Activated T-cell treated with anti-CD3 and anti-CD28 coated beads for 48 hours (primary cell): Measurements from ENCODE around the gene FOXJ1.
A peak's percentile ranks its signal among the peaks of the same experiment; 100 is the strongest.
"Not testable (repeated sequence)": the region's sequence is repeated elsewhere in the genome, so short reads cannot be mapped to it uniquely, and the experiment has no call there.

ENCODE experiments used
- DNase-seq: peaks from one replicate; pipeline ENCODE4 v3.0.0-alpha.2; 2020; ENCODE audit warnings: low read depth

The FOXJ1 gene

DNA sequence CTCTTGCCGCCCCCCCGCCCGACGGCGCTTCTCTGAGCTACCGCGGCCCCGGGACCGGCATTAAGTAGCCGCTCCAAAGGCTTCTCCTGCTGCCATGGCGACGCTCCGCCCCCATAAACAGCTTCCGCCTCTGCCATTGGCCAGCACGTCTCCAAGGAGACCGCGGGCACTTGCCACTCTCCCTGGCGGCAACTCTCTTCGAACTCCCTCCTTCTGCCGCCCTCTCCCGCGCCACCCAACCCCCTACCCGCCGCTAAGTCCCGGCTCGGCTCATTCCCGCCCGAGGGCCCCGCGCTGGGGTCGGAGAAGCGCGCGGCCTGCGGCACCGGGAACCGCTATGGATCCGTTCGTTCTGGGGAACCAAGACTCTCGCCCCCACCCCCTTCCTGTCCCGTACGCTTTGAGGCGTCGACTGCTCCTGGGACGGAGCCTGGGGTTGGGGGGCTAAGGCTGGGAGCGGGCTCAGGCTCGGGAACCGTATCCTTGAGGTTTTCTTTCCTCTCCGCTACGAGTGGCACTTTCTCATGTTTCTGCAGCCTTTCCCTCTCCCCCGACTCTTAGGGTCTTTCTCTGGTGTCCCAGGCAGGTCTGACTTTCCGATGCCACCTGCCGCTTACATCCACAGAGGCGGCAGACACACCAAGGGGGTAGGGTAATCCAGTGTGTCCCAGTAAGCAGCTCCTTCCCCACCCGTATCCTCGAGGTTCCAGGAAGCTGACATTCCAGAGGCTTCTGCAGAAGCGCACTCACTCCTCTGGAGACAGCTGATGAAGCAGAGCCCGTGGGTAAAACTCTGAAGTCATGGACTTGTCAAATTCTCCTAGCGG is at the start of gene FOXJ1:
Gene FOXJ1 (minus strand): TSS at position 34 of the 827 bp plus-strand sequence. CDS start 850 bp downstream, outside the sequence.
- DNase-seq, result peak; percentile 89

GRCh38 chr17:76189741-76190140 is 48.7 kb upstream of the FOXJ1 start:
- DNase-seq, result no peak

- DNase-seq, result no peak
Measured at GRCh38 chr17:76189247-76189646, 48.2 kb upstream of the FOXJ1 start.

DNA sequence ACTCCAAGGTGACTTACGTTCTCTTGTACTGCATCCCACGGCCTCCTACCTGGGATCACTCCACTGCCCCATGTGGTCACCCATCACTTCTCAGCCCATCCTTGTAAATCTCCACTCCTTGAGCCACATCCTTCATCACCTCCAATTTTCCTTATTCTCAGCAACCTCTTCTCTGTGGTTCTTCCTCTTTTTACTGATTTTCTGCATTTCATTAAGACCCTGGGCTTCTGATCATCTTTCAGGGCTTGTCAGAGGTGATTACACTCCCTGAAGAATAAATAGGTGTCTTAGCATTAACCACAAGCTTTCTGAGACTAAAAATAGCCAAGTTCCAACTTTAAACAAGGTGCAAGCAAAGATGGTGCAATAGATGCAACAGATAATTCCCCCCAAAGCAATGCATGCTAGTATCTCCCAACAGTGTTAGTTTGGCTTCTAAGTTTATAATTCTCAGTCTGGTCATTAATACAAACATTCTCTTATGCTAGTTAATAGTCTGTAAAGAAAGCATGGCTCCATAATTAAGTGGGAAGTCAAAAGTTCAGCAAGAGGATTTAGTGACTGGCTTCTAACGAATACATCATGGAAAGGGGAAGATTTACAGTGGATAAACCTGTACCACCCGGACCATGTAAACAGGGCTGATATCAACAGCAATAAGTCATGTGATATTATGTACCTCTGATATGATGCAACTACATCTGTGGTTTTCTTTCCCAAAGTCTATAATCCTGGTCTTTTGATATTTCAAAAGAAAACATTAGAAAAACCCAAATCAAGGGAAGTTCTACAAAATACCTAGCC is 47.4 kb upstream of the FOXJ1 start:
- DNase-seq, result no peak

- not testable (repeated sequence) for DNase-seq
Measured at GRCh38 chr17:76186774-76187173, 45.7 kb upstream of the FOXJ1 start.

DNA sequence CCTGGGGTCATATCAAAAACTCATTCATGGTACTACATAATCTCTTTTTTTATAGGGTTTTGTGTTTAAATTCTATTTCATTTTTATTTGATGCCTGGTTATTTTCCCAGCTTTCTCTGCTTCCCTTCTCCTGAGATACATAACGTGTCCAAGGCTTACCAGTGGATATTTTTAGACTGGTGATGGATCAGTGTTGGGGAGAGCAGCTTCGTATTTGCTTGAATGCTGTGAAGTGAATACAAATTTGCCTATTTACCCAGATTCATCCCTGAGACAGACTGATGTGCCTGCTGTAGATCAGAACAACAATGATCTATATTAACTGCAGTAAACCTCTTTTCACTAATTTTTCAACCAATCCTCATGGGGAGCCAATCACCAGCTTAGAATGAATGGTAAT is 43.2 kb upstream of the FOXJ1 start:
- no peak for DNase-seq

DNA sequence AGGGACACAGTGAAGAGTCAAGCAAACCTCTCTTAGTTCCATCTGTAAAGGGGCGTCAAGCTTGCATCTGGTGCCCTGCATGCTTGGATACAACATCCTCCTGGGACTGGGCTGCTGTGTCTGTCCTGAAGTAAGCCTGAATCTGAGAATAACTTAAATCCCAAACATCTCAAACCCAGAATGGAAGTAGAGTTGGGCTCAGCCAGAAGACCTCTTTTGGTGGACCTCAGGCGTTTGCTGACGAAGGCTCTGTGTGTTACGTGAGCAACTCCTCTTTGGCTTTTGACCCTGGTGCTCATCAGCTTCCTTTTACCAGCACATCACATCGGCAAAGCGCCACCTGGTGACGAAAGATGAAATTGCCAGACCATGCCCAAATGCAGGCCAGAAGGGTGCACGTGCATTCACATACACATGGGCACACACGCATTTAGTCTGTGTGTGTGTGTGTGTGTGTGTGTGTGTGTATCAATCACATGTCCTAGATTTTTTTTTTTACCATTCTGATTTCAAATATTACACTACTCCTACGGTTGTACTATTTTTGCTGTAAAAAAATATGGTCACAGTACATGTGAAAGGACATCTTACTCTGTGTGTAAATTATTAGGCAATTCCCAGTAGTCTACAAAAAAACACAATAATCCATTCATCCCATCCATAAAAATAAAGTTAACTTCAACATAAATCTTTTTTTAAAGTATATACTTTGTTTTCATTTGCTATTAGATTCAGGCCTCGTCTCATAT is 41.1 kb upstream of the FOXJ1 start:
- peak; percentile 93 for DNase-seq

- DNase-seq, result no peak
Measured at GRCh38 chr17:76179496-76180467, 38.7 kb upstream of the FOXJ1 start.

DNA sequence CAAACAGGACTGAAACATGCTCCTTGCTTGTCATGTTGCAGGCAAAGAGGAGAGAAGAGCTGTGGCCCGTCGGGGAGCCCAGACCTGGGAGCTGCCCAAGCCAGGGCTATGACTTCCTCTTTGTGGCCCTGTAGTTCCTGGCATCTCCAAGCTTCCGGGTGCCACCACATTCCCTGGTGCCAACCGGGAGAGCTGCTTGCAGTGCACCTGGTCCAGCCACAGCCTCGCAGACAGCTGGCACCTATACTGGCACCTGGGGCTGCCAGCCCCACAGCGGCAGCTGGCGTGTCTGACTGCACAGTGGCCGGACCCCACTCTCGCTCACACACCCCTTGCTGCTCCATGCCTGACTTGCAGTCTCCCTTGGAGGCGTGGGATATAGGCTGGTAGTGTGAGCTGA is 37.1 kb upstream of the FOXJ1 start:
- DNase-seq, result no peak

DNA sequence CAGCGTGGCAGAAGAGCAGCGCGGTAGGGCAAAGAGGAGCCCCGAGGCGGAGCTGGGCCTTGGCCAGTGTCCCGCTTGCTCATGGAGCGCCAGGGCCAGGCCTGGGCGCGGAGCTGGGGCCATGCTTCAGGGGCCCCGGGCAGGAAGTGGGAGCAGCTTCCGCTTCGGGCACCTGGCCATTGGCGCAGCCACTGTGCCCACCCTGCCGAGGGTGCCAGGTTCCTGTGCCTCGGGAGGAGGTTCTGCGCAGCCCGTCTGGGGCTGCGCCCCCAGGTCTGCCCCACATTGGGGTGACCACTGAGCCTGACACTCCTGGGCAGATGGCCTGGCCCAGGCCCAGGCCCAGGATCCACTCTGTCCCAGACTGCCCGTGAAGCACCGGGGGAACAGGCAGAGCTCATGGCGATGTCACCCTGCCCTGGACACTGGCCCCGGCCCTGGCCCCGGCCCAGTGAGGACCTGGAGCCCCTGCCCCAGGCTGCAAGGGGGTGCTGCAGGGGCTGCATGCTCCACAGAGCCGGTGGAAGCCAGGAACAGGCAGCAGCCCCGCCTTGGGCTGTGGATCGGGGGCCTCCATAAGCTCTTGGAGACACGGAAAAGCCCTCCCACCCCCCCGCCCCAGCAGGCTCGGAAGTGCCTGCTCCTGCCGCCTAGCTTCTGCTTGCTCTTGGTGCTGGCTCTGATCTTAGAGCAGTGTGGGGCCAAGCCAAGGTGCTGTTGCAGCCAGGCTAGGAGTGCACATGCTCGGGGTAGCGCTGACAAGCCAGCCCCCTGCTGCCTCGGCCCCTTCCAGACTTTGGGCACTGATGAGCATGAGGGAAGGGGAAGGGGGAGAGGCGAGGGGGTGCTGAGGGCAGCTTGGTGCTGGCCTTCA is 35.9 kb upstream of the FOXJ1 start:
- DNase-seq, result no peak

DNA sequence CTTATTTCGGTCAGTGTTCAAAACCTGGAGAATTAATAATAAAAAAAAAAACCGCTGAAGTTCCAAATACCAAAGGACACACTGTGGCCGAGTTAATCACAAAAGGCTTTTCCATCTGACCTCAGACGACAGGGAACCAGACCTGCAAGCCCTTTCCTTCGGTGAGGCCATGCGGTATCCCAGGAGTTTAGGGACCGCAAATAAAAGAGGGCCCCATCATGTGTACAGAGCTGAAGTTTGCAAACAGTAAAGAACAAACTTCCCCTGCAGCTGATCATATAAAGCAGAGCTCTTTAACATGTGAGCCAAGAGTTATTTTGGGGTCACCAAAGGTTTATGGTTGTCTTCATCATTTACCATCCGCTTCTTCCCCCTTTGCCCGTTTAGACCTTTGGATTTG is 33.0 kb upstream of the FOXJ1 start:
- DNase-seq, result no peak

DNA sequence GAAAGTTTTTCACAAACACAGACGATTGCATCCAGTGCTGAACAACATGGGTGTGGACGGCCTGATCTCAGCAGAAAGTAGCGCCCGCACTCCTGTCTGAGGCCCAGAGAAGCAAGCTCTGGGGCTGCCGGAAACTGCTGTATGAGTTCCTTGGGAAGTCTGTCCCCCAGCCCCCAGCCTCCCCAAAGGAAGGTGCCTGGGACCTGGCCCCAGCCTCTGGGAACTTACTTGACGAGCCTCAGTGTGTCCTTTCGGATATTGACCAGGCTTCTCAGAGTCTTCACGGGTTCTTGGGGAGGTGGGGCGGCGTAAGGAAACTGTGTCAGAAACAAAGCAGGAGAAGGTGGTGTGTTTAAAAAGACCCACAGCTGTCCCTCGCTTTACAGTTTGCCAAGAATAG is 32.4 kb upstream of the FOXJ1 start:
- DNase-seq, result no peak

GRCh38 chr17:76171706-76172105 is 30.7 kb upstream of the FOXJ1 start:
- no peak for DNase-seq

DNA sequence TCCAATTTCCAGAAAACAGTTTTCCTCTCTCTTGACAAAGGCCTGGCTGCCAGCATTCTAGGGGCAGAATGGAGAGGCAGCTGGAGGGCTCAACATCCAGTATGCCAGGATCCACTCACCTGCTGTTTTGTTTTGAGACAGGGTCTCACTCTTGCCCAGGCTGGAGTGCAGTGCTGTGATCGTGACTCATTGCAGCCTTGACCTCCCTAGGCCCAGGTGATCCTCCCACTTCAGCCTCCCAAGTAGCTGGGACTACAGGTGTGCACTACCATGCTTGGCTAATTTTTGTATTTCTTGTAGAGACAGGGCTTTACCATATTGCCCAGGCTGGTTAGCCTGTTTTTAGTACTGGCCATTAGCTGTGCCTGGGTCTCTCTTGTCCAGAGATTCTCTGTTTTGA is 29.1 kb upstream of the FOXJ1 start:
- no peak for DNase-seq

DNA sequence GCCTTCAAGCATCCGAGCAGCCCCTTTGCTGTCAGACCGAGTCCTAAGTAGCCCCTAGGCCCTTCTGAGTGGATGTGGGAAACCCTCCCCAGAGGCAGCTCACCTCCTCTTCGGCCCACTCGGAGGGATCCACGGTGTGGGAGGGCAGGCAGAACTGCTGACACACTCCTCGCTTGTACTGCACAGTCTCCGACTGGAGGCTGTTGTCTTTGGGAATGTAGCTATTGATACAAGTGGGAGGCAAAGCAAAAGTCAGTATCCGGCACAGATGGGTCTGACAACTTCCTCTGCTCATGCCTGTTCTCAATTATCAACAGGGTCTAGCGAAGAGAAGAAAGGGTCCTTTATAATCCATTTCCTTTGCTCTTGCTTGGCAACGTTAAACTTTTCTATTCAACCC is 25.9 kb upstream of the FOXJ1 start:
- DNase-seq, result no peak

DNA sequence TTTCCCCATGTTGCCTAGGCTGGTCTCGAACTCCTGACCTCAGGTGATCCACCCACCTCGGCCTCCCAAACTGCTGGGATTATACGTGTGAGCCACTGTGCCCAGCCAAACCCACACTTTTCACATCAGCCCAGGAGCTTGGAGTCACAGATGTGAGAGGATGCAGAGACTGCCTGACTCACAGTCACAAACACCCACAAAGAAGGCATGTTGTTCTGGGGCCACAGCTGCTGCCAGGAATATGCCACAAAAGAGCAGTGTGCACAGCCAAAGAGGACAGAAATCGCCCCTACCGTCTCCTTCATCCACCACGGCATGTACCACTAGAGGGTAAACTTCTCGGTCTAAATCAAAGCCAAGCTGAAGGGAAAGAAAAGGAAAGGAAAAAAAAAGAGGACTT is 25.1 kb upstream of the FOXJ1 start:
- DNase-seq, result no peak

DNA sequence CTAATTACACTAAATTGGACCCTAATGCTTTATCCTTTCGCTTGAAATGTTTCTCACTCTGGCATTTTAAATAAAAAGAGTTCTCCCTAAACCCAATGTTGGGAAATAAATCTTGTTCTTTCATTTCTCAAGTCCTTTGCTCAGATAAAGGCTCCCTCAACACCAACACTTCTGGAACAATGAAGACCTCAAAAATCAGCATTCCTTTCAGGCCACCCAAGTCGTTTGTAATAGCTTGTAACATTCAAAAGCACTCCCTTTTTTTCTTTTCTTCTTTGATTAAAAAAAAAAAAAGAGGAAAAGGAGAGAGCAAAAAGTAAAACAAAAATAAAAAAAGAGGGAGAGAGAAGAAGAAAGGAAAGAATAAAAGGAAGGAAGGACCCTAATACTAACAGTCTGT is 23.3 kb upstream of the FOXJ1 start:
- no peak for DNase-seq

DNA sequence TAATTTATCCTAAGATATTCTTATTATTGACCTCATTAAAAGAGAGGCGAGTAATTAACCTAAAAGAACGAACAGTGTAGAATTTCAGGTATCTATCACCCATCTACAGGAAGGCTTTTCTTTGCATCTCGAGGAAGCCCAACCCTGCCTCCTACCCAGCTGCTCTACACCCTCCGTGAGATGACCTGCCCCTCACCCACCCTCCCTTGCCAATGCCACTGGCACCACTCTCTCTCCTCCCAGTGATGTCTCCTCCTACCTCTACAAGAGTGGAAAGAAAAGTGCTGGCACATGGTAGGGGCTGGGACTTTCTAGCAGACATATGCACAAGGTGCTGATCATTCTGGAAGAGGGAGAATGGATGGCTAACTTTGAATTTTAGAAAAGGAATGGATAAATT is 22.9 kb upstream of the FOXJ1 start:
- DNase-seq, result no peak

DNA sequence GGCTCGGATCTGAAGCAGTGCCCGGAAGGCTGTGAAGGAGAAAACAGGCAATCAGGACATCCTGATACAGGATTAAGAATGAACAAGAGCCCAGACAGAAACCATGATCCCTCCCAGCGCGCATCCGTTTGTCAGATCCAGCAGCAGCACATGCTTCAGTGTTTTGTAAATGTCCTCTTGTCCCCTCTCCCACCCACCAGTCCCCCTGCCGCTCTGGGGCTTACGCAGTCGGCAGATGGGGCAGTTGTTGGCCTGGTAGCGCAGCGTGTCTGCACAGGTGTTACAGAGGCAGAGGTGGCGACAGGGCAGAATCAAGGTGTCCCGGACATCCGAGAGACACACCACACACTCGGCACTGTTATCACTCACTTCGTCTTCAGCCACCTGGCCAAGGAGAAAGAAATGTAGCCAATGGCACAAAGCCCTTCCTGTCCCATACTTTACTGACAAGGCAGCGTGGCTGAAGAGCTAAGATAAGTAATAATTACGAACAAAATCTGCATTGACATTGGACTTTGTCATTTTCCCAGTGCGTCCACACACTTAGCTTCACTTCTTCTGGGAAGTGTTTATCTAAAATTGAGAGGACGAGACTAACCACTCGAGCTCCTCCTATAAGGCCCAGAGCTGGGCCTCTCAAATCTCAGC is 20.7 kb upstream of the FOXJ1 start:
- no peak for DNase-seq
